Ovary (tissue), 9 donors: ENCODE measurements around the gene TRAK1. TPM values are rescaled to one million over a fixed set of nuclear protein-coding genes. Genes with fewer than 3 reads are reported as not detected.

ENCODE experiments used
- DNase-seq, 5 donors: peaks; one replicate each; pipeline ENCODE4 v3.0.0-alpha.2; 2019 to 2020
- H3K27ac ChIP-seq, 2 donors: fragments of 200-600 bp; one replicate each; pipeline versions ENCODE4 v1.5.1 to v1.8.0; 2019 to 2022
- H3K27me3 ChIP-seq: fragments of 200-600 bp; one replicate; pipeline ENCODE4 v1.8.0; 2022
- H3K36me3 ChIP-seq: fragments of 200-600 bp; sonication (generic); one replicate; pipeline ENCODE4 v1.5.1; 2019
- H3K4me1 ChIP-seq: one replicate; pipeline ENCODE4 v1.8.1; 2013; ENCODE audit warnings: mild to moderate bottlenecking, moderate library complexity; ENCODE audit not compliant: insufficient read depth
- H3K4me3 ChIP-seq: fragments of 200-600 bp; sonication (generic); one replicate; pipeline ENCODE4 v1.5.1; 2017
- H3K9me3 ChIP-seq, 2 donors: fragments of 200-600 bp in 1 of 2; sonication (generic) in 1 of 2; one replicate each; pipeline versions ENCODE4 v1.5.1 to v1.8.1; 2013 to 2019; ENCODE audit warnings: mild to moderate bottlenecking in 1 of 2, moderate library complexity in 1 of 2
- EP300 ChIP-seq: sonication (generic); formaldehyde crosslinking; IDR thresholded peaks from one replicate; pipeline ENCODE4 v1.6.1; 2017; ENCODE audit warnings: antibody characterized with exemption
- POLR2A ChIP-seq: fragments of 450-650 bp; IDR thresholded peaks from one replicate; pipeline ENCODE4 v1.6.1; 2017; ENCODE audit warnings: antibody characterized with exemption, mild to moderate bottlenecking, moderate library complexity
- WGBS, 3 donors: extraction: QIAGEN DNeasy Blood & Tissue Kit in 1 of 3; methylation state at CpG; one replicate each; pipeline versions ENCODE4 v1.1.5 to v1.1.7; 2013 to 2017; 5-methylcytosine and 5-hydroxymethylcytosine counted together
- intact Hi-C, 4 donors: fragments of 100-400 bp; cut with DNase I; formaldehyde crosslinking; loops; one replicate each; pipeline versions ENCODE4 v1.11.0 to v1.15.1; 2022 to 2023
- polyA plus RNA-seq, 2 donors: library from polyadenylated mRNA; stranded (reverse); fragments of 200-250 nt in 1 of 2; fragments of 350-450 nt in 1 of 2; fragmentation: Illumina TruSeq in 1 of 2; extraction: RNeasy Lipid Tissue Mini Kit (QIAGEN cat#74804) in 1 of 2; gene quantifications; one replicate each; pipeline ENCODE4 v1.2.3, GENCODE V29; 2013 to 2014
- total RNA-seq, 7 donors: library from RNA; depleted of rRNA in 2 of 7; stranded (reverse); fragments of >200 nt in 2 of 7; fragmentation: NEBNext Ultra II Directional in 3 of 7; extraction: Animal tissue kit (Norgen Biotek cat#: 25700) in 3 of 7; gene quantifications; one replicate each; pipeline versions ENCODE4 v1.1.0 to v1.2.4, GENCODE V29; 2016 to 2023
- TF ChIP-seq, protein P1 (sequence below), 3 donors: fragments of 450-650 bp in 2 of 3; fragments of 200-600 bp in 1 of 3; IDR thresholded peaks; one replicate each; pipeline versions ENCODE4 v1.5.1 to v1.8.0; 2016 to 2022; ENCODE audit warnings: antibody characterized with exemption in 3 of 3, mild to moderate bottlenecking in 1 of 3
- donor health status: DM: no; HTN: no; CAD: no; lungs with moderate emphysema.
- donor health status: DM: no; HTN: no; CAD: no.
- donor health status: Bipolar disorder and iron deficiency.
- donor health status: DM: yes; HTN: yes; CAD: no.
- donor health status: DM: no; HTN: no; CAD: no.
- donor health status: DM: yes; HTN: yes; CAD: no.

The TRAK1 gene
- total and polyA plus RNA-seq, 9 donors, result 7.1 to 17.7 (median 14.9) TPM

DNA sequence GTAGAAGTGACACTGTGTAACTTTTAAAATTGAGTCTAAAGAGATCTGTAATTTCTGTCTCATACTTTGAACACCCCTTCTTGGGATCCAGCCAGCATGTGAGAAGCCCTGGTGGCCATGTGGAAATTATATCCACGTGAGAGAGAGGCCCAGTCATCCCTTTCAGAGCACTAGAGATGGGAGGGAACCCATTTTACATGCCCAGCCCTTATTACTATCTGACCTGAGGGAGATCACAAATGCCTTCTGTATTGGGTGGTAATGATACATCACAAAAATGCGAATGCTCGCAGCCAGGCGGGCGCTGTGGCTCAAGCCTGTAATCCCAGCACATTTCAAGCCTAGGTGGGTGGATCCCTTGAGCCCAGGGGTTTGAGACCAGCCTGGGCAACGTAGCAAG, 27.3 kb upstream of the TRAK1 start:
- TF ChIP-seq EP300, result no peak
- TF ChIP-seq, protein P1, sequence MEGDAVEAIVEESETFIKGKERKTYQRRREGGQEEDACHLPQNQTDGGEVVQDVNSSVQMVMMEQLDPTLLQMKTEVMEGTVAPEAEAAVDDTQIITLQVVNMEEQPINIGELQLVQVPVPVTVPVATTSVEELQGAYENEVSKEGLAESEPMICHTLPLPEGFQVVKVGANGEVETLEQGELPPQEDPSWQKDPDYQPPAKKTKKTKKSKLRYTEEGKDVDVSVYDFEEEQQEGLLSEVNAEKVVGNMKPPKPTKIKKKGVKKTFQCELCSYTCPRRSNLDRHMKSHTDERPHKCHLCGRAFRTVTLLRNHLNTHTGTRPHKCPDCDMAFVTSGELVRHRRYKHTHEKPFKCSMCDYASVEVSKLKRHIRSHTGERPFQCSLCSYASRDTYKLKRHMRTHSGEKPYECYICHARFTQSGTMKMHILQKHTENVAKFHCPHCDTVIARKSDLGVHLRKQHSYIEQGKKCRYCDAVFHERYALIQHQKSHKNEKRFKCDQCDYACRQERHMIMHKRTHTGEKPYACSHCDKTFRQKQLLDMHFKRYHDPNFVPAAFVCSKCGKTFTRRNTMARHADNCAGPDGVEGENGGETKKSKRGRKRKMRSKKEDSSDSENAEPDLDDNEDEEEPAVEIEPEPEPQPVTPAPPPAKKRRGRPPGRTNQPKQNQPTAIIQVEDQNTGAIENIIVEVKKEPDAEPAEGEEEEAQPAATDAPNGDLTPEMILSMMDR (IDR thresholded peaks at IDR 0.05), result no peak
- TF ChIP-seq POLR2A, result no peak
- H3K27me3 ChIP-seq, result no peaks in the 10 kb centered on the region
- no peak overlapping the region for H3K27ac ChIP-seq
- H3K4me1 ChIP-seq, result peaks cover 4% of the 10 kb centered on the region
- no peaks in the 10 kb centered on the region for H3K36me3 ChIP-seq
- H3K4me3 ChIP-seq, result no peak overlapping the region
- no peaks in the 10 kb centered on the region for H3K9me3 ChIP-seq
- 80 to 88% (median 87%) methylated on average over 6 of the region's 6 CpGs for WGBS, 3 donors
- no peak for DNase-seq
- intact Hi-C loops, result no loop called here

DNA sequence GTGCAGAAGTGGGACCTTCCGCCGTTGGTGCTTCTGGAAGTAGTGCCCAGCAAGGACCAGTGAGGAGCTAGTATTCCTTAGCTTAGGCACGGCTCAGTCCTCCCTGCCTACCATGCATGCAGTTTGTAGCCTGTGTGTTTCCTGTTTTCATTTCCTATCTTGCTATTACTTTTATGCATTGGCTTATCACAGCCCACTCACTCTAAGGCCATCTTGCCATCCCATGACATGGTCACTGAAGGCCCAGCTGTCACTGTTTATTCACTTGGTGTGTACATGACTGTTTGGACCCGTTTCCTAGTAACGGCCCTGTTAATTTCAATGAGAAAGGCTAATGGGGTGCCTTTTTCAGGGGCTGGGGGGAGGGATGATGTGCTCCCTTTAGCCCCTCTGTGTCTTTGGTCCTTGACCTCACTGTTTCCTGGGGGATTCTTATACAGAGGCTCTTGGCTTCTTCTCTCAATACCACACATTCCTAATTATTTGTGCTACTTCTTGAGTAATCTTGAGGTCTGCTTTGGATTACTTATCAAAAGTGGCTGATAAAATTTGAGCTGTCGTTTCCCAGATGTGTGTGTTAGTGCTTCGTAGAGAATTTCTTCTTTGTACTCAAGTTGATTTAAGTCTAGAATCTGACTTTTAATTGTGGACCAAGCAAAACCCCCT, 24.5 kb upstream of the TRAK1 start:
- H3K4me1 ChIP-seq, result peaks cover 6% of the 10 kb centered on the region
- WGBS, 3 donors, result 27 to 37% (median 32%) methylated on average over 7 of the region's 7 CpGs
- H3K4me3 ChIP-seq, result no peak overlapping the region
- no peak for DNase-seq
- peak overlapping the region in 1 of 2 donors; percentile 34 for H3K27ac ChIP-seq
- no peaks in the 10 kb centered on the region for H3K27me3 ChIP-seq
- TF ChIP-seq, protein P1 (IDR thresholded peaks at IDR 0.05), result no peak
- TF ChIP-seq EP300 (no peak), POLR2A (no peak)
- H3K36me3 ChIP-seq, result no peaks in the 10 kb centered on the region
- intact Hi-C loops, result no loop called here
- no peaks in the 10 kb centered on the region for H3K9me3 ChIP-seq

GRCh38 chr3:42067326-42067725, 23.8 kb upstream of the TRAK1 start:
- DNase-seq, result no peak
- TF ChIP-seq POLR2A (no peak), EP300 (no peak)
- TF ChIP-seq, protein P1 (IDR thresholded peaks at IDR 0.05), result no peak
- Histone ChIP-seq H3K4me3 (no peak overlapping the region), H3K4me1 (peaks cover 11% of the 10 kb centered on the region), H3K36me3 (no peaks in the 10 kb centered on the region), H3K27me3 (no peaks in the 10 kb centered on the region), H3K27ac (peak overlapping the region in 1 of 2 donors; percentile 34), H3K9me3 (no peaks in the 10 kb centered on the region)
- 8 to 10% (median 9%) methylated on average over 3 of the region's 3 CpGs for WGBS, 3 donors
- intact Hi-C loops, result no loop called here

- H3K4me1 ChIP-seq, result peaks cover 16% of the 10 kb centered on the region
- 89 to 92% (median 90%) methylated on average over 7 of the region's 7 CpGs for WGBS, 3 donors
- H3K9me3 ChIP-seq, result no peaks in the 10 kb centered on the region
- no peak for DNase-seq
- intact Hi-C loops, result no loop called here
- no peaks in the 10 kb centered on the region for H3K36me3 ChIP-seq
- H3K4me3 ChIP-seq, result no peak overlapping the region
- no peaks in the 10 kb centered on the region for H3K27me3 ChIP-seq
- TF ChIP-seq, protein P1 (IDR thresholded peaks at IDR 0.05), result no peak
- TF ChIP-seq EP300, result no peak
- no peak for TF ChIP-seq POLR2A
- H3K27ac ChIP-seq, result no peak overlapping the region
These were observed 22.7 kb upstream of the TRAK1 start for GRCh38 chr3:42068303-42069088.
